Smooth muscle cell (in vitro differentiated cells): Measurements from ENCODE around the gene ANGPTL2. TPM values are rescaled to one million over a fixed set of nuclear protein-coding genes. Genes with fewer than 3 reads are reported as not detected.

Source experiments
- DNase-seq: peaks from one replicate; lab custom pipeline; 2025; ENCODE audit not compliant: unreplicated experiment; lab: John Stamatoyannopoulos, UW
- H2AFZ ChIP-seq: fragments of 200-600 bp; sonication (generic); 2 replicates; pipeline ENCODE4 v1.6.0; 2016; ENCODE audit warnings: antibody characterized with exemption, low read depth, mild to moderate bottlenecking
- H3F3A ChIP-seq: fragments of 200-600 bp; sonication (generic); 2 replicates; pipeline ENCODE4 v1.6.0; 2017; ENCODE audit warnings: antibody characterized with exemption, low read depth
- H3K27ac ChIP-seq: fragments of 200-600 bp; sonication (generic); 2 replicates; pipeline ENCODE4 v1.5.1; 2016; ENCODE audit warnings: low read depth, mild to moderate bottlenecking
- H3K27me3 ChIP-seq: fragments of 200-600 bp; sonication (generic); 2 replicates; pipeline ENCODE4 v1.6.1; 2016; ENCODE audit warnings: low read depth, mild to moderate bottlenecking
- H3K36me3 ChIP-seq: fragments of 200-600 bp; sonication (generic); 2 replicates; pipeline ENCODE4 v1.5.1; 2016; ENCODE audit warnings: low read depth
- H3K4me1 ChIP-seq: fragments of 200-600 bp; sonication (generic); 2 replicates; pipeline ENCODE4 v1.5.1; 2016; ENCODE audit warnings: low read depth
- H3K4me2 ChIP-seq: fragments of 200-600 bp; sonication (generic); 2 replicates; pipeline ENCODE4 v1.6.0; 2016; ENCODE audit warnings: mild to moderate bottlenecking
- H3K4me3 ChIP-seq: fragments of 200-600 bp; sonication (generic); 2 replicates; pipeline ENCODE4 v1.5.1; 2016; ENCODE audit warnings: mild to moderate bottlenecking
- H3K79me2 ChIP-seq: fragments of 200-600 bp; sonication (generic); 2 replicates; pipeline ENCODE4 v1.6.0; 2016; ENCODE audit warnings: low read depth, mild to moderate bottlenecking
- H3K9ac ChIP-seq: fragments of 200-600 bp; sonication (generic); 2 replicates; pipeline ENCODE4 v1.6.0; 2016; ENCODE audit warnings: low read depth
- H3K9me3 ChIP-seq: fragments of 200-600 bp; sonication (generic); replicated peaks from 2 replicates; pipeline ENCODE4 v1.5.1; 2016; ENCODE audit warnings: low read depth
- H4K20me1 ChIP-seq: fragments of 200-600 bp; sonication (generic); 2 replicates; pipeline ENCODE4 v1.6.0; 2016; ENCODE audit warnings: low read depth
- WGBS: methylation state at CpG from one replicate; pipeline ENCODE4 v1.1.7; 2016; ENCODE audit warnings: low lambda C conversion rate; 5-methylcytosine and 5-hydroxymethylcytosine counted together
- polyA plus RNA-seq: library from polyadenylated mRNA; unstranded; fragments of >200 nt; fragmentation: Nextera tagmentation; extraction: Ambion mirVana; gene quantifications from 2 replicates; pipeline ENCODE4 v1.2.1, GENCODE V29; 2016
- total RNA-seq: library from RNA; depleted of rRNA; stranded (reverse); fragments of >200 nt; gene quantifications from 2 replicates; pipeline ENCODE4 v1.2.3, GENCODE V29; 2014
- TF ChIP-seq, protein P1 (sequence below): fragments of 200-600 bp; sonication (generic); IDR thresholded peaks from 2 replicates; pipeline ENCODE4 v1.5.1; 2017; ENCODE audit warnings: borderline replicate concordance, mild to moderate bottlenecking, antibody characterized with exemption; ENCODE audit not compliant: insufficient read depth, poor library complexity, severe bottlenecking

ANGPTL2 gene
- total and polyA plus RNA-seq, 2 experiments from 2014 or later: 16.1 to 18.7 TPM

DNA sequence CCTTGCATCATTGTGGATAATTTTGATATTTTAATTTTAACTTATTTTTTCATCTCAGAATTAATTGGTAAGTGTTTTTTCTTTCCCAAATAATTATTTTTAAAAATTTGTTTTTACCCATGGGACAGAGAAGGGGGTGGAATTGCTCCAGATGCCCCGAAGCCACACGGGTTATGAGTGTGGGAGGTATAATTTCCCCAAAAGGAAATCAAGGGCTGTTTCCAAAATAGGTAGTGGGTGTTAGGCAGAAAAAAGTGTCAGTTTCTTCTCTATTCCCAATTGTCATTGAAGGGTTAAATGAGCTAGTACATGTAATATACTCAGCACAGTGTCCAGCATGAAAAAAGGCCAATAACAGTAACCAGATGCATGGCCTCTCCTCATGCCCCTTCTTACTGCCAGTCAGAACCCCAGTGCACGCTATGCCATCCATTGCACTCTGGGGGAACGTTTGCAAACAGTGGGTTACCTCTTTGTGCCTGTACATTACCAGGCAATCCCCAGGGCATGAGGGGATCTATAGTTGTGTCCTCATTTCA lies 36.4 kb upstream of the ANGPTL2 start:
- no peaks in the 10 kb centered on the region for H3K79me2 ChIP-seq
- H3K4me1 ChIP-seq: peaks cover 13% of the 10 kb centered on the region
- H3K36me3 ChIP-seq: no peaks in the 10 kb centered on the region
- H3K27ac ChIP-seq: peak overlapping the region; percentile 23
- no peak overlapping the region for H3K4me3 ChIP-seq
- peak overlapping the region; percentile 36 for H3K9ac ChIP-seq
- H4K20me1 ChIP-seq: no peaks in the 10 kb centered on the region
- H3K9me3 ChIP-seq: no peaks in the 10 kb centered on the region
- H3K27me3 ChIP-seq: no peaks in the 10 kb centered on the region
- H3F3A ChIP-seq: peaks cover 3% of the 10 kb centered on the region
- no peak overlapping the region for H2AFZ ChIP-seq
- WGBS: 83% methylated on average over 4 of the region's 4 CpGs
- DNase-seq: no peak
- peak overlapping the region; percentile 29 for H3K4me2 ChIP-seq
- TF ChIP-seq, protein P1, sequence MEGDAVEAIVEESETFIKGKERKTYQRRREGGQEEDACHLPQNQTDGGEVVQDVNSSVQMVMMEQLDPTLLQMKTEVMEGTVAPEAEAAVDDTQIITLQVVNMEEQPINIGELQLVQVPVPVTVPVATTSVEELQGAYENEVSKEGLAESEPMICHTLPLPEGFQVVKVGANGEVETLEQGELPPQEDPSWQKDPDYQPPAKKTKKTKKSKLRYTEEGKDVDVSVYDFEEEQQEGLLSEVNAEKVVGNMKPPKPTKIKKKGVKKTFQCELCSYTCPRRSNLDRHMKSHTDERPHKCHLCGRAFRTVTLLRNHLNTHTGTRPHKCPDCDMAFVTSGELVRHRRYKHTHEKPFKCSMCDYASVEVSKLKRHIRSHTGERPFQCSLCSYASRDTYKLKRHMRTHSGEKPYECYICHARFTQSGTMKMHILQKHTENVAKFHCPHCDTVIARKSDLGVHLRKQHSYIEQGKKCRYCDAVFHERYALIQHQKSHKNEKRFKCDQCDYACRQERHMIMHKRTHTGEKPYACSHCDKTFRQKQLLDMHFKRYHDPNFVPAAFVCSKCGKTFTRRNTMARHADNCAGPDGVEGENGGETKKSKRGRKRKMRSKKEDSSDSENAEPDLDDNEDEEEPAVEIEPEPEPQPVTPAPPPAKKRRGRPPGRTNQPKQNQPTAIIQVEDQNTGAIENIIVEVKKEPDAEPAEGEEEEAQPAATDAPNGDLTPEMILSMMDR: no peak

GRCh38 chr9:127155314-127155960 lies 33.0 kb upstream of the ANGPTL2 start:
- DNase-seq: no peak
- Histone ChIP-seq H3K9me3 (no peaks in the 10 kb centered on the region), H3K79me2 (no peaks in the 10 kb centered on the region), H3K27ac (no peak overlapping the region), H2AFZ (no peak overlapping the region), H3F3A (no peaks in the 10 kb centered on the region), H3K36me3 (no peaks in the 10 kb centered on the region), H3K27me3 (no peaks in the 10 kb centered on the region), H3K9ac (no peak overlapping the region), H3K4me1 (peaks cover 9% of the 10 kb centered on the region), H4K20me1 (no peaks in the 10 kb centered on the region), H3K4me3 (no peak overlapping the region), H3K4me2 (no peak overlapping the region)
- WGBS: 97% methylated on average over 5 of the region's 5 CpGs
- TF ChIP-seq, protein P1: no peak

GRCh38 chr9:127154390-127155191 lies 32.2 kb upstream of the ANGPTL2 start:
- 83% methylated on average over 13 of the region's 13 CpGs for WGBS
- Histone ChIP-seq H3K79me2 (no peaks in the 10 kb centered on the region), H4K20me1 (no peaks in the 10 kb centered on the region), H3F3A (no peaks in the 10 kb centered on the region), H3K36me3 (no peaks in the 10 kb centered on the region), H3K27ac (no peak overlapping the region), H3K4me2 (no peak overlapping the region), H3K4me1 (peaks cover 9% of the 10 kb centered on the region), H2AFZ (no peak overlapping the region), H3K9ac (no peak overlapping the region), H3K4me3 (no peak overlapping the region), H3K27me3 (no peaks in the 10 kb centered on the region), H3K9me3 (no peaks in the 10 kb centered on the region)
- DNase-seq: no peak
- TF ChIP-seq, protein P1: no peak
